Measurements from ENCODE around the gene ONECUT2. TPM values are rescaled to one million over a fixed set of nuclear protein-coding genes. Genes with fewer than 3 reads are reported as not detected.

ONECUT2 gene
- total and polyA plus RNA-seq, 9 of the 15 experiments (the other 6 are each of a cell fraction or from before 2014, with no cell fraction given), result 0.27 to 2.5 (median 0.83) TPM

DNA sequence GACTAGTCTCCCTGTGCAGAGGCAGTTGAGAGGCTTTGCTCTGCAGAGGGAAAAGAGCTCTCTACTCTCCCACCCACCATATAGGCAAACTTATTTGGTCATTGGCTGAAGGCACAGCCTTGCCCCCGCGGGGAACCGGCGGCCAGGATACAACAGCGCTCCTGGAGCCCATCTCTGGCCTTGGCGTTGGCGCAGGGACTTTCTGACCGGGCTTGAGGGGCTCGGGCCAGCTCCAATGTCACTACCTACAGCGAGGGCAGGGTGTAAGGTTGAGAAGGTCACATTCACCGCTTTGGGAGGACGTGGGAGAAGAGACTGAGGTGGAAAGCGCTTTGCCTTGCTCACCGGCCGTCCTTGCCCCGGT is 2.2 kb downstream of the ONECUT2 start:
- H3K27me3 ChIP-seq (ENCODE audit: control insufficient read depth in 2 of 2, insufficient read depth in 2 of 2, low read length in 2 of 2), result peaks cover 8 to 12% of the 10 kb centered on the region in 2 experiments; a peak in 3 of 5 replicates
- TF ChIP-seq DIDO1 (tag; IDR thresholded peaks at IDR 0.05; ENCODE audit: low read depth) (no peak), ZFX (CRISPR knock-in tag; IDR thresholded peaks at IDR 0.05) (no peak), ZNF436 (CRISPR knock-in tag; IDR thresholded peaks at IDR 0.05) (no peak)
- ATAC-seq, result no peak
- no peak for FAIRE-seq
- no peaks in the 10 kb centered on the region for H4K20me1 ChIP-seq (replicated peaks; ENCODE audit: control insufficient read depth, insufficient read depth, low read length)
- H3K79me2 ChIP-seq (ENCODE audit: control insufficient read depth, insufficient read depth, low read length), result no peaks in the 10 kb centered on the region
- no peak overlapping the region for H3K27ac ChIP-seq (ENCODE audit: extremely low read depth, low read depth, low read length)
- POLR2A ChIA-PET, result no interaction called here
- H3K4me3 ChIP-seq, result no peak overlapping the region
- no peaks in the 10 kb centered on the region for H3K9me3 ChIP-seq (replicated peaks; ENCODE audit: control insufficient read depth, insufficient read depth, low read depth, low read length)
- BruUV-seq (replicated peaks), result no TSS peak
- intact Hi-C loops (cut with micrococcal nuclease) (no loop called here), in situ Hi-C loops (cut with MboI) (no loop called here)
- no peaks in the 10 kb centered on the region for H3K36me3 ChIP-seq (ENCODE audit: control insufficient read depth, insufficient read depth, low read length)
- no peaks in the 10 kb centered on the region for H3K9me1 ChIP-seq (ENCODE audit: control insufficient read depth, insufficient read depth, low read length)
- H3K9ac ChIP-seq (ENCODE audit: insufficient read depth in 1 of 2, low read depth in 2 of 2, low read length in 2 of 2), result no peak overlapping the region
- H3K4me2 ChIP-seq (ENCODE audit: insufficient read depth, low read length), result no peak overlapping the region
- CTCF ChIA-PET (ENCODE audit: low intra/inter-chr PET ratio), result no interaction called here
- H2AFZ ChIP-seq (ENCODE audit: low read depth, low read length), result no peak overlapping the region
- DNase-seq (ENCODE audit: extremely low read depth in 1 of 4, low spot score in 3 of 4), result no peak
- peaks cover 0 to 34% of the 10 kb centered on the region in 2 experiments; a peak in 3 of 5 replicates for H3K4me1 ChIP-seq (replicated peaks in 1 of 2; ENCODE audit: control insufficient read depth in 2 of 2, insufficient read depth in 2 of 2, low read length in 2 of 2)
- WGBS (ENCODE audit: insufficient coverage, low coverage, missing lambda C conversion rate), result 92% methylated on average over 6 of the region's 16 CpGs

- TF ChIP-seq, protein P1, sequence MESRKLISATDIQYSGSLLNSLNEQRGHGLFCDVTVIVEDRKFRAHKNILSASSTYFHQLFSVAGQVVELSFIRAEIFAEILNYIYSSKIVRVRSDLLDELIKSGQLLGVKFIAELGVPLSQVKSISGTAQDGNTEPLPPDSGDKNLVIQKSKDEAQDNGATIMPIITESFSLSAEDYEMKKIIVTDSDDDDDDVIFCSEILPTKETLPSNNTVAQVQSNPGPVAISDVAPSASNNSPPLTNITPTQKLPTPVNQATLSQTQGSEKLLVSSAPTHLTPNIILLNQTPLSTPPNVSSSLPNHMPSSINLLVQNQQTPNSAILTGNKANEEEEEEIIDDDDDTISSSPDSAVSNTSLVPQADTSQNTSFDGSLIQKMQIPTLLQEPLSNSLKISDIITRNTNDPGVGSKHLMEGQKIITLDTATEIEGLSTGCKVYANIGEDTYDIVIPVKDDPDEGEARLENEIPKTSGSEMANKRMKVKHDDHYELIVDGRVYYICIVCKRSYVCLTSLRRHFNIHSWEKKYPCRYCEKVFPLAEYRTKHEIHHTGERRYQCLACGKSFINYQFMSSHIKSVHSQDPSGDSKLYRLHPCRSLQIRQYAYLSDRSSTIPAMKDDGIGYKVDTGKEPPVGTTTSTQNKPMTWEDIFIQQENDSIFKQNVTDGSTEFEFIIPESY (CRISPR knock-in tag; IDR thresholded peaks at IDR 0.05), result 0 out of 2 replicates have a peak, but pooled peaks have one; percentile 27
- TF ChIP-seq SMC3 (conservative IDR thresholded peaks at IDR 0.05; ENCODE audit: insufficient read depth, low read depth, low read length), result no peak
- Histone ChIP-seq H3K9me1 (ENCODE audit: control insufficient read depth, insufficient read depth, low read length) (no peaks in the 10 kb centered on the region), H4K20me1 (replicated peaks; ENCODE audit: control insufficient read depth, insufficient read depth, low read length) (no peaks in the 10 kb centered on the region), H3K4me2 (ENCODE audit: insufficient read depth, low read length) (no peak overlapping the region), H3K79me2 (ENCODE audit: control insufficient read depth, insufficient read depth, low read length) (no peaks in the 10 kb centered on the region), H3K27ac (ENCODE audit: extremely low read depth, low read depth, low read length) (no peak overlapping the region), H3K27me3 (ENCODE audit: control insufficient read depth in 2 of 2, insufficient read depth in 2 of 2, low read length in 2 of 2) (peaks cover 8% of the 10 kb centered on the region in 2 experiments; a peak in 3 of 5 replicates), H3K4me1 (replicated peaks in 1 of 2; ENCODE audit: control insufficient read depth in 2 of 2, insufficient read depth in 2 of 2, low read length in 2 of 2) (peaks cover 0 to 34% of the 10 kb centered on the region in 2 experiments; a peak in 3 of 5 replicates), H3K4me3 (no peak overlapping the region), H3K9me3 (replicated peaks; ENCODE audit: control insufficient read depth, insufficient read depth, low read depth, low read length) (no peaks in the 10 kb centered on the region), H3K36me3 (ENCODE audit: control insufficient read depth, insufficient read depth, low read length) (no peaks in the 10 kb centered on the region), H3K9ac (ENCODE audit: insufficient read depth in 1 of 2, low read depth in 2 of 2, low read length in 2 of 2) (no peak overlapping the region), H2AFZ (ENCODE audit: low read depth, low read length) (no peak overlapping the region)
- ChIA-PET POLR2A (no interaction called here), CTCF (ENCODE audit: low intra/inter-chr PET ratio) (no interaction called here)
- no peak for FAIRE-seq
- BruUV-seq (replicated peaks), result no TSS peak
- in situ Hi-C loops (cut with MboI), result no loop called here
- 91% methylated on average over 35 of the region's 72 CpGs for WGBS (ENCODE audit: insufficient coverage, low coverage, missing lambda C conversion rate)
- DNase-seq (ENCODE audit: extremely low read depth in 1 of 4, low spot score in 3 of 4), result no peak
- intact Hi-C loops (cut with micrococcal nuclease), result no loop called here
- no peak for ATAC-seq
These were observed 2.8 kb downstream of the ONECUT2 start for GRCh38 chr18:57437766-57438671.
